ENCODE results near the gene SLC6A18.

DNA sequence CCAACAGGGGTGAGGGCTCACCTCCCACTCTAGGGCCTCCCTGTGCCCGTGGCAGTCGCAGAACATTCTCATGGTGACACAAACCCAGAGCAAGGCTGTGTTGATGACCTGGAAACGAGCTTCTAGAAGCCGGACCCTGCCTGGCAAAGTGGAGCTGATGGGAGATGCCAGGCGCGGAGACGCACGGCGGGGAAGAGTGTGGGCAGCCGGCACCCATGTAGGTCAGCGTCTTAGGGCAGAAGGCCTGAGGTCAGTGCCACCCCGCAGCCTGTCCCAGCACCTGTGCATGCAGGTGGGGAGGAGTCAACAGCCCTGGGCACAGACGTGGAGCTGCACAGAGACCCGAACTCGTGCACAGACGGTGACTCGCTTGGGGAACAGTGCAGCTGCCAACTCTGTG is 5.4 kb downstream of the SLC6A18 start:
- no peak for TF ChIP-seq EZH2phosphoT487 (IDR thresholded peaks at IDR 0.05; ENCODE audit: low read length)
- TF ChIP-seq, protein P1, sequence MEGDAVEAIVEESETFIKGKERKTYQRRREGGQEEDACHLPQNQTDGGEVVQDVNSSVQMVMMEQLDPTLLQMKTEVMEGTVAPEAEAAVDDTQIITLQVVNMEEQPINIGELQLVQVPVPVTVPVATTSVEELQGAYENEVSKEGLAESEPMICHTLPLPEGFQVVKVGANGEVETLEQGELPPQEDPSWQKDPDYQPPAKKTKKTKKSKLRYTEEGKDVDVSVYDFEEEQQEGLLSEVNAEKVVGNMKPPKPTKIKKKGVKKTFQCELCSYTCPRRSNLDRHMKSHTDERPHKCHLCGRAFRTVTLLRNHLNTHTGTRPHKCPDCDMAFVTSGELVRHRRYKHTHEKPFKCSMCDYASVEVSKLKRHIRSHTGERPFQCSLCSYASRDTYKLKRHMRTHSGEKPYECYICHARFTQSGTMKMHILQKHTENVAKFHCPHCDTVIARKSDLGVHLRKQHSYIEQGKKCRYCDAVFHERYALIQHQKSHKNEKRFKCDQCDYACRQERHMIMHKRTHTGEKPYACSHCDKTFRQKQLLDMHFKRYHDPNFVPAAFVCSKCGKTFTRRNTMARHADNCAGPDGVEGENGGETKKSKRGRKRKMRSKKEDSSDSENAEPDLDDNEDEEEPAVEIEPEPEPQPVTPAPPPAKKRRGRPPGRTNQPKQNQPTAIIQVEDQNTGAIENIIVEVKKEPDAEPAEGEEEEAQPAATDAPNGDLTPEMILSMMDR (IDR thresholded peaks at IDR 0.05; ENCODE audit: low read length), result no peak
